ENCODE measurements around the gene GLRA2. TPM values are rescaled to one million over a fixed set of nuclear protein-coding genes. Genes with fewer than 3 reads are reported as not detected.
"Not testable (repeated sequence)": the region's sequence is repeated elsewhere in the genome, so short reads cannot be mapped to it uniquely, and the experiment has no call there.

Gene GLRA2
- total RNA-seq, 4 donors from 2014 or later = not detected

GRCh38 chrX:14590693-14591424 lies 61.5 kb downstream of the GLRA2 start:
- TF ChIP-seq POLR2A (IDR thresholded peaks at IDR 0.05) (no peak), CTCF (IDR thresholded peaks at IDR 0.05) (no peak)
- Histone ChIP-seq H3K27ac (no peak overlapping the region), H3K4me3 (no peak overlapping the region), H3K27me3 (no peaks in the 10 kb centered on the region), H3K36me3 (no peaks in the 10 kb centered on the region), H3K4me1 (no peaks in the 10 kb centered on the region), H3K9me3 (no peaks in the 10 kb centered on the region)
- DNase-seq = no peak

DNA sequence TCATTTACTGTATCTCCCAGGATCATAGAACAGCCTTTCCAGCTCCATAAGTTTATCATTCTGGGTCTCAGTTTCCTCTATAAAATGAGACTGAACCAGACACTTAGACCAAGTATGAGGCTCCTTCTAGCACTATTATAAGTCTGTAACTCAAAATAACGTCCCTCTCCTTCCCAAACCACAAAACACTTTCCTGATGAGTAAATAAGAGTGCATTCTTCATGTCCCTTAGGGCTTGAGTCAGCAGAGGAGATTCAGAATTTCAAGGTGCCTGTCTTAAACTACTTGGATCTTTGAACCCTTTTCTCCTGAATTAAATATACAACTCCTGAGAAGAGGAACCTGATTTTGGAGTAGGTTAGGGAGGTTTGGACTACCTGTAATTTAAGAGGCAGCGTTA lies 62.6 kb downstream of the GLRA2 start:
- H3K4me1 ChIP-seq = no peaks in the 10 kb centered on the region
- no peaks in the 10 kb centered on the region for H3K27me3 ChIP-seq
- no peak overlapping the region for H3K4me3 ChIP-seq
- H3K36me3 ChIP-seq = no peaks in the 10 kb centered on the region
- no peak for TF ChIP-seq POLR2A (IDR thresholded peaks at IDR 0.05)
- TF ChIP-seq CTCF (IDR thresholded peaks at IDR 0.05) = no peak
- no peak overlapping the region for H3K27ac ChIP-seq
- no peak for DNase-seq
- H3K9me3 ChIP-seq = no peaks in the 10 kb centered on the region

GRCh38 chrX:14594521-14594920 lies 65.2 kb downstream of the GLRA2 start:
- Histone ChIP-seq H3K9me3 (no peaks in the 10 kb centered on the region), H3K27me3 (no peaks in the 10 kb centered on the region), H3K27ac (no peak overlapping the region), H3K4me3 (no peak overlapping the region), H3K4me1 (no peaks in the 10 kb centered on the region), H3K36me3 (no peaks in the 10 kb centered on the region)
- TF ChIP-seq POLR2A (IDR thresholded peaks at IDR 0.05) = no peak
- TF ChIP-seq CTCF (IDR thresholded peaks at IDR 0.05) = no peak
- no peak for DNase-seq

- H3K4me1 ChIP-seq = no peaks in the 10 kb centered on the region
- no peaks in the 10 kb centered on the region for H3K36me3 ChIP-seq
- no peak overlapping the region for H3K27ac ChIP-seq
- TF ChIP-seq CTCF (IDR thresholded peaks at IDR 0.05) = no peak
- no peak for TF ChIP-seq POLR2A (IDR thresholded peaks at IDR 0.05)
- H3K9me3 ChIP-seq = no peaks in the 10 kb centered on the region
- no peak for DNase-seq
- H3K27me3 ChIP-seq = no peaks in the 10 kb centered on the region
- H3K4me3 ChIP-seq = no peak overlapping the region
Observed at GRCh38 chrX:14598330-14598729, 69.0 kb downstream of the GLRA2 start.

GRCh38 chrX:14607446-14607985 lies 78.2 kb downstream of the GLRA2 start:
- TF ChIP-seq POLR2A (IDR thresholded peaks at IDR 0.05) (no peak), CTCF (IDR thresholded peaks at IDR 0.05) (no peak)
- no peaks in the 10 kb centered on the region for H3K27me3 ChIP-seq
- no peak overlapping the region for H3K27ac ChIP-seq
- DNase-seq = no peak
- no peak overlapping the region for H3K4me3 ChIP-seq
- H3K4me1 ChIP-seq = no peaks in the 10 kb centered on the region
- no peaks in the 10 kb centered on the region for H3K36me3 ChIP-seq
- H3K9me3 ChIP-seq = no peaks in the 10 kb centered on the region

GRCh38 chrX:14612450-14612849 lies 83.1 kb downstream of the GLRA2 start:
- not testable (repeated sequence) for H3K36me3 ChIP-seq, H3K9me3 ChIP-seq, H3K4me3 ChIP-seq, H3K27ac ChIP-seq, H3K4me1 ChIP-seq, DNase-seq, H3K27me3 ChIP-seq
